ENCODE data around the gene ZFHX3. TPM values are rescaled to one million over a fixed set of nuclear protein-coding genes. Genes with fewer than 3 reads are reported as not detected.

ZFHX3 gene
- total and polyA plus RNA-seq, 2 donors (not counting 3 experiments of a cell fraction or from before 2014, with no cell fraction given) = 3.7 to 18.8 TPM

GRCh38 chr16:72876981-72877373 lies 171.0 kb downstream of the ZFHX3 start:
- ChIA-PET CTCF (interaction anchor here (0.6 to 2.7 kb wide), 8 partner anchors 20 to 934 kb away, joined by 3 to 20 read pairs (median 4); no protein-coding TSS in a partner anchor), POLR2A (no interaction called here)
- no peak for DNase-seq (ENCODE audit: low read depth, low spot score)
- Histone ChIP-seq H3K27me3 (ENCODE audit: control insufficient read depth in 2 of 2, insufficient read depth in 2 of 2, low read length in 2 of 2) (no peaks in the 10 kb centered on the region), H3K9me1 (replicated peaks; ENCODE audit: control insufficient read depth, extremely low read depth, insufficient read depth, low read length) (no peaks in the 10 kb centered on the region), H2AFZ (ENCODE audit: low read depth, low read length) (no peak overlapping the region), H3K4me2 (ENCODE audit: insufficient read depth, low read length) (peak overlapping the region; percentile 69), H3K9ac (replicated peaks; ENCODE audit: extremely low read depth, insufficient read depth, low read length) (peak overlapping the region; percentile 22), H4K20me1 (replicated peaks; ENCODE audit: control insufficient read depth, extremely low read depth, insufficient read depth, low read length) (no peaks in the 10 kb centered on the region), H3K79me2 (ENCODE audit: control insufficient read depth, insufficient read depth, low read length) (no peaks in the 10 kb centered on the region), H3K9me3 (replicated peaks; ENCODE audit: control insufficient read depth, insufficient read depth, low read length) (no peaks in the 10 kb centered on the region), H3K27ac (ENCODE audit: insufficient read depth, low read depth, low read length) (peak overlapping the region; percentile 92), H3K4me1 (ENCODE audit: control insufficient read depth, extremely low read depth, insufficient read depth, low read length) (peaks cover 31% of the 10 kb centered on the region), H3K36me3 (ENCODE audit: control insufficient read depth in 2 of 2, extremely low read depth in 1 of 2, insufficient read depth in 2 of 2, low read length in 2 of 2) (no peaks in the 10 kb centered on the region), H3K4me3 (replicated peaks in 1 of 3; ENCODE audit: insufficient read depth in 1 of 3, low read depth in 1 of 3, low read length in 3 of 3) (no peak overlapping the region)
- FAIRE-seq = no peak
- dilution Hi-C loops (cut with MboI; ENCODE audit: extremely low pct_ligation_motif_present, low sequenced_read_pairs) (no loop called here), intact Hi-C loops (cut with micrococcal nuclease) (loop anchor here (1.0 to 5.0 kb wide), 4 partner anchors 28 to 586 kb away; no protein-coding TSS in a partner anchor)
- TF ChIP-seq FOS (IDR thresholded peaks at IDR 0.05; ENCODE audit: borderline replicate concordance, insufficient read depth, low read length) (no peak), POLR2AphosphoS5 (IDR thresholded peaks at IDR 0.05; ENCODE audit: insufficient read depth, low read depth, low read length) (no peak), CTCF (IDR thresholded peaks at IDR 0.05; ENCODE audit: extremely low read depth in 1 of 2, insufficient read depth in 1 of 2, low read depth in 1 of 2, low read length in 2 of 2) (no peak), MYC (IDR thresholded peaks at IDR 0.05; ENCODE audit: low read depth, low read length) (no peak), POLR2A (IDR thresholded peaks at IDR 0.05; ENCODE audit: low read depth, low read length) (no peak), GATA2 (IDR thresholded peaks at IDR 0.05; ENCODE audit: insufficient read depth, insufficient read length, low read depth, low read length) (no peak), MAX (IDR thresholded peaks at IDR 0.05; ENCODE audit: insufficient read depth, insufficient read length) (no peak), JUN (IDR thresholded peaks at IDR 0.05; ENCODE audit: borderline replicate concordance, insufficient read depth, insufficient read length, low read depth) (no peak), EZH2 (IDR thresholded peaks at IDR 0.05; ENCODE audit: borderline replicate concordance, low read depth, low read length, severe bottlenecking) (no peak)
- TSS peak; percentile 79 for BruUV-seq (replicated peaks)

Measured in endothelial cell of umbilical vein (primary cell).